K562 (cell line): ENCODE data around the gene CA6. TPM values are rescaled to one million over a fixed set of nuclear protein-coding genes. Genes with fewer than 3 reads are reported as not detected.

ENCODE experiments used
- ARID1B ChIP-seq: fragments of 450-650 bp; IDR thresholded peaks from 2 replicates; pipeline ENCODE4 v1.6.1; 2016; ENCODE audit warnings: antibody characterized with exemption, mild to moderate bottlenecking, inconsistent platforms
- DPF2 ChIP-seq: fragments of 450-650 bp; IDR thresholded peaks from 2 replicates; pipeline ENCODE4 v1.6.1; 2016
- HDAC1 ChIP-seq, 2 experiments: fragments of 450-650 bp; IDR thresholded peaks; 2 replicates each; pipeline ENCODE4 v1.6.1; 2016 to 2017; ENCODE audit warnings: inconsistent platforms in 1 of 2, mild to moderate bottlenecking in 1 of 2, moderate library complexity in 1 of 2
- HDGF ChIP-seq: fragments of 450-650 bp; IDR thresholded peaks from 2 replicates; pipeline ENCODE4 v1.6.1; 2016
- HNRNPL ChIP-seq: fragments of 200-400 bp; formaldehyde crosslinking; IDR thresholded peaks from 2 replicates; pipeline ENCODE4 v1.6.1; 2017; ENCODE audit warnings: low read depth, mild to moderate bottlenecking, low read length
- MAZ ChIP-seq, 2 experiments: fragments of 450-650 bp in 1 of 2; sonication (generic) in 1 of 2; formaldehyde crosslinking; IDR thresholded peaks in 1 of 2; conservative IDR thresholded peaks in 1 of 2; 2 replicates each; pipeline versions ENCODE4 v1.4.0 to v1.5.0; 2020; ENCODE audit warnings: mild to moderate bottlenecking in 1 of 2, missing genetic modification reagents in 1 of 2
- NFATC3 ChIP-seq: fragments of 450-650 bp; IDR thresholded peaks from 2 replicates; pipeline ENCODE4 v1.6.1; 2017; ENCODE audit warnings: mild to moderate bottlenecking
- NR3C1 ChIP-seq: sonication (generic); formaldehyde crosslinking; IDR thresholded peaks from 2 replicates; pipeline ENCODE4 v1.8.1; 2022; ENCODE audit warnings: missing genetic modification reagents
- OTX1 ChIP-seq: fragments of 450-650 bp; formaldehyde crosslinking; IDR thresholded peaks from 2 replicates; pipeline ENCODE4 v1.4.0; 2022; ENCODE audit warnings: mild to moderate bottlenecking
- POLR2AphosphoS2 ChIP-seq: IDR thresholded peaks from 2 replicates; pipeline ENCODE4 v1.6.1; 2012; ENCODE audit warnings: low read length, improper control_type of control experiment
- RBM39 ChIP-seq: fragments of 200-400 bp; formaldehyde crosslinking; optimal IDR thresholded peaks from 2 replicates; pipeline ENCODE3; 2018; ENCODE audit warnings: low read depth, low read length
- TRIM28 ChIP-seq: fragments of 450-650 bp; IDR thresholded peaks from 2 replicates; pipeline ENCODE4 v1.6.1; 2017
- TSC22D4 ChIP-seq: fragments of 450-650 bp; IDR thresholded peaks from 2 replicates; pipeline ENCODE4 v1.6.1; 2016; ENCODE audit warnings: missing genetic modification characterization, missing biosample characterization, control low read depth
- ZKSCAN3 ChIP-seq: fragments of 250-450 bp; sonication (Bioruptor Pico); IDR thresholded peaks from 2 replicates; pipeline ENCODE4 v1.4.0; 2020
- ZNF23 ChIP-seq: fragments of 250-450 bp; sonication (Bioruptor Pico); IDR thresholded peaks from 2 replicates; pipeline ENCODE4 v1.4.0; 2020; ENCODE audit warnings: mild to moderate bottlenecking
- ZNF586 ChIP-seq: fragments of 450-650 bp; formaldehyde crosslinking; conservative IDR thresholded peaks from 2 replicates; pipeline ENCODE4 v1.4.0; 2020; ENCODE audit warnings: mild to moderate bottlenecking, moderate library complexity
- polyA plus RNA-seq, 8 experiments: library from polyadenylated mRNA; depleted of rRNA in 4 of 8; stranded (reverse) in 5 of 8; unstranded in 3 of 8; fragments of >200 nt; fragmentation: Nextera tagmentation in 2 of 8; fragmentation: Illumina TruSeq in 1 of 8; extraction: Ambion mirVana in 2 of 8; extraction: Trizol in 1 of 8; gene quantifications; 2 replicates each; pipeline versions ENCODE4 v1.2.1 to v1.2.3, GENCODE V29; 2011 to 2014; ENCODE audit warnings: inconsistent platforms in 1 of 8, missing spikeins in 1 of 8
- total RNA-seq, 7 experiments: library from RNA; depleted of rRNA in 6 of 7; stranded (reverse); fragments of >200 nt in 6 of 7; fragmentation: Illumina TruSeq in 2 of 7; extraction: Trizol in 2 of 7; gene quantifications; 2 replicates each; pipeline versions ENCODE4 v1.2.1 to v1.2.3, GENCODE V29; 2011 to 2021; ENCODE audit warnings: low replicate concordance in 1 of 7
- TF ChIP-seq, protein P1 (sequence below): fragments of 200-400 bp; formaldehyde crosslinking; IDR thresholded peaks from 2 replicates; pipeline ENCODE4 v1.6.1; 2017; ENCODE audit warnings: mild to moderate bottlenecking, low read depth, low read length, moderate library complexity
- TF ChIP-seq, protein P2 (sequence below): sonication (generic); formaldehyde crosslinking; IDR thresholded peaks from 2 replicates; pipeline ENCODE4 v1.8.1; 2023; ENCODE audit warnings: mild to moderate bottlenecking, missing genetic modification reagents
- TF ChIP-seq, protein P3 (sequence below): fragments of 450-650 bp; formaldehyde crosslinking; conservative IDR thresholded peaks from 2 replicates; pipeline ENCODE4 v1.4.0; 2022; ENCODE audit warnings: mild to moderate bottlenecking, missing genetic modification characterization
- TF ChIP-seq, protein P4 (sequence below): fragments of 250-450 bp; sonication (Bioruptor Pico); IDR thresholded peaks from 2 replicates; pipeline ENCODE4 v1.4.0; 2020

Gene CA6
- total and polyA plus RNA-seq, 9 of the 15 experiments (the other 6 are each of a cell fraction or from before 2014, with no cell fraction given) = not detected

DNA sequence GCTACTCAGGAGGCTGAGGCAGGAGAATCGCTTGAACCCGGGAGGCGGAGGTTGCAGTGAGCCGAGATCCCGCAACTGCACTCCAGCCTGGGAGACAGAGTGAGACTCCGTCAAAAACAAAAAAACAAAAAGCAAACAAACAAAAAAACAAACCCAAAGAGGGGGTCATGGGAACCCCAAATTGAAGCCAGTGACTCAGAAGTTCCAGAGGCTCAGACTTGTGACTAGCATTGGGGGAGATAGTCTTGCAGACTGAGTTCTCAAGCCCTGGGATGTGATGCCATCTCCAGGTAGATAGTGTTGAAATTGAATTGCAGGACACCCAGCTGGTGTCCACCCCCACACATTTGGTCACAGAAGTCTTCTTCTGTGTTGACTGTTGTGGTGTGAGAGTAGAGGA lies 42.3 kb upstream of the CA6 start (continued):
- TF ChIP-seq MAZ (CRISPR knock-in tag; conservative IDR thresholded peaks at IDR 0.05 in 1 of 2, IDR thresholded peaks at IDR 0.05 in 1 of 2) = 0 out of 4 replicates have a peak, but pooled peaks of 1 of the 2 experiments have one; percentile 12
- no peak for TF ChIP-seq TRIM28
- TF ChIP-seq, protein P1, sequence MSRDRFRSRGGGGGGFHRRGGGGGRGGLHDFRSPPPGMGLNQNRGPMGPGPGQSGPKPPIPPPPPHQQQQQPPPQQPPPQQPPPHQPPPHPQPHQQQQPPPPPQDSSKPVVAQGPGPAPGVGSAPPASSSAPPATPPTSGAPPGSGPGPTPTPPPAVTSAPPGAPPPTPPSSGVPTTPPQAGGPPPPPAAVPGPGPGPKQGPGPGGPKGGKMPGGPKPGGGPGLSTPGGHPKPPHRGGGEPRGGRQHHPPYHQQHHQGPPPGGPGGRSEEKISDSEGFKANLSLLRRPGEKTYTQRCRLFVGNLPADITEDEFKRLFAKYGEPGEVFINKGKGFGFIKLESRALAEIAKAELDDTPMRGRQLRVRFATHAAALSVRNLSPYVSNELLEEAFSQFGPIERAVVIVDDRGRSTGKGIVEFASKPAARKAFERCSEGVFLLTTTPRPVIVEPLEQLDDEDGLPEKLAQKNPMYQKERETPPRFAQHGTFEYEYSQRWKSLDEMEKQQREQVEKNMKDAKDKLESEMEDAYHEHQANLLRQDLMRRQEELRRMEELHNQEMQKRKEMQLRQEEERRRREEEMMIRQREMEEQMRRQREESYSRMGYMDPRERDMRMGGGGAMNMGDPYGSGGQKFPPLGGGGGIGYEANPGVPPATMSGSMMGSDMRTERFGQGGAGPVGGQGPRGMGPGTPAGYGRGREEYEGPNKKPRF = no peak
- no peak for TF ChIP-seq POLR2AphosphoS2
- no peak for TF ChIP-seq TSC22D4 (tag)
- TF ChIP-seq, protein P2, sequence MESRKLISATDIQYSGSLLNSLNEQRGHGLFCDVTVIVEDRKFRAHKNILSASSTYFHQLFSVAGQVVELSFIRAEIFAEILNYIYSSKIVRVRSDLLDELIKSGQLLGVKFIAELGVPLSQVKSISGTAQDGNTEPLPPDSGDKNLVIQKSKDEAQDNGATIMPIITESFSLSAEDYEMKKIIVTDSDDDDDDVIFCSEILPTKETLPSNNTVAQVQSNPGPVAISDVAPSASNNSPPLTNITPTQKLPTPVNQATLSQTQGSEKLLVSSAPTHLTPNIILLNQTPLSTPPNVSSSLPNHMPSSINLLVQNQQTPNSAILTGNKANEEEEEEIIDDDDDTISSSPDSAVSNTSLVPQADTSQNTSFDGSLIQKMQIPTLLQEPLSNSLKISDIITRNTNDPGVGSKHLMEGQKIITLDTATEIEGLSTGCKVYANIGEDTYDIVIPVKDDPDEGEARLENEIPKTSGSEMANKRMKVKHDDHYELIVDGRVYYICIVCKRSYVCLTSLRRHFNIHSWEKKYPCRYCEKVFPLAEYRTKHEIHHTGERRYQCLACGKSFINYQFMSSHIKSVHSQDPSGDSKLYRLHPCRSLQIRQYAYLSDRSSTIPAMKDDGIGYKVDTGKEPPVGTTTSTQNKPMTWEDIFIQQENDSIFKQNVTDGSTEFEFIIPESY = no peak
- TF ChIP-seq HDGF = 0 out of 2 replicates have a peak, but pooled peaks have one; percentile 85
- TF ChIP-seq OTX1 = no peak
- TF ChIP-seq, protein P3, sequence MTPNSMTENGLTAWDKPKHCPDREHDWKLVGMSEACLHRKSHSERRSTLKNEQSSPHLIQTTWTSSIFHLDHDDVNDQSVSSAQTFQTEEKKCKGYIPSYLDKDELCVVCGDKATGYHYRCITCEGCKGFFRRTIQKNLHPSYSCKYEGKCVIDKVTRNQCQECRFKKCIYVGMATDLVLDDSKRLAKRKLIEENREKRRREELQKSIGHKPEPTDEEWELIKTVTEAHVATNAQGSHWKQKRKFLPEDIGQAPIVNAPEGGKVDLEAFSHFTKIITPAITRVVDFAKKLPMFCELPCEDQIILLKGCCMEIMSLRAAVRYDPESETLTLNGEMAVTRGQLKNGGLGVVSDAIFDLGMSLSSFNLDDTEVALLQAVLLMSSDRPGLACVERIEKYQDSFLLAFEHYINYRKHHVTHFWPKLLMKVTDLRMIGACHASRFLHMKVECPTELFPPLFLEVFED (CRISPR knock-in tag) = no peak
- TF ChIP-seq NR3C1 (CRISPR knock-in tag) = no peak
- TF ChIP-seq ZNF586 (CRISPR knock-in tag) = no peak
- TF ChIP-seq HNRNPL = no peak
- TF ChIP-seq ZNF23 (CRISPR knock-in tag) = no peak
- TF ChIP-seq RBM39 = no peak
- TF ChIP-seq, protein P4, sequence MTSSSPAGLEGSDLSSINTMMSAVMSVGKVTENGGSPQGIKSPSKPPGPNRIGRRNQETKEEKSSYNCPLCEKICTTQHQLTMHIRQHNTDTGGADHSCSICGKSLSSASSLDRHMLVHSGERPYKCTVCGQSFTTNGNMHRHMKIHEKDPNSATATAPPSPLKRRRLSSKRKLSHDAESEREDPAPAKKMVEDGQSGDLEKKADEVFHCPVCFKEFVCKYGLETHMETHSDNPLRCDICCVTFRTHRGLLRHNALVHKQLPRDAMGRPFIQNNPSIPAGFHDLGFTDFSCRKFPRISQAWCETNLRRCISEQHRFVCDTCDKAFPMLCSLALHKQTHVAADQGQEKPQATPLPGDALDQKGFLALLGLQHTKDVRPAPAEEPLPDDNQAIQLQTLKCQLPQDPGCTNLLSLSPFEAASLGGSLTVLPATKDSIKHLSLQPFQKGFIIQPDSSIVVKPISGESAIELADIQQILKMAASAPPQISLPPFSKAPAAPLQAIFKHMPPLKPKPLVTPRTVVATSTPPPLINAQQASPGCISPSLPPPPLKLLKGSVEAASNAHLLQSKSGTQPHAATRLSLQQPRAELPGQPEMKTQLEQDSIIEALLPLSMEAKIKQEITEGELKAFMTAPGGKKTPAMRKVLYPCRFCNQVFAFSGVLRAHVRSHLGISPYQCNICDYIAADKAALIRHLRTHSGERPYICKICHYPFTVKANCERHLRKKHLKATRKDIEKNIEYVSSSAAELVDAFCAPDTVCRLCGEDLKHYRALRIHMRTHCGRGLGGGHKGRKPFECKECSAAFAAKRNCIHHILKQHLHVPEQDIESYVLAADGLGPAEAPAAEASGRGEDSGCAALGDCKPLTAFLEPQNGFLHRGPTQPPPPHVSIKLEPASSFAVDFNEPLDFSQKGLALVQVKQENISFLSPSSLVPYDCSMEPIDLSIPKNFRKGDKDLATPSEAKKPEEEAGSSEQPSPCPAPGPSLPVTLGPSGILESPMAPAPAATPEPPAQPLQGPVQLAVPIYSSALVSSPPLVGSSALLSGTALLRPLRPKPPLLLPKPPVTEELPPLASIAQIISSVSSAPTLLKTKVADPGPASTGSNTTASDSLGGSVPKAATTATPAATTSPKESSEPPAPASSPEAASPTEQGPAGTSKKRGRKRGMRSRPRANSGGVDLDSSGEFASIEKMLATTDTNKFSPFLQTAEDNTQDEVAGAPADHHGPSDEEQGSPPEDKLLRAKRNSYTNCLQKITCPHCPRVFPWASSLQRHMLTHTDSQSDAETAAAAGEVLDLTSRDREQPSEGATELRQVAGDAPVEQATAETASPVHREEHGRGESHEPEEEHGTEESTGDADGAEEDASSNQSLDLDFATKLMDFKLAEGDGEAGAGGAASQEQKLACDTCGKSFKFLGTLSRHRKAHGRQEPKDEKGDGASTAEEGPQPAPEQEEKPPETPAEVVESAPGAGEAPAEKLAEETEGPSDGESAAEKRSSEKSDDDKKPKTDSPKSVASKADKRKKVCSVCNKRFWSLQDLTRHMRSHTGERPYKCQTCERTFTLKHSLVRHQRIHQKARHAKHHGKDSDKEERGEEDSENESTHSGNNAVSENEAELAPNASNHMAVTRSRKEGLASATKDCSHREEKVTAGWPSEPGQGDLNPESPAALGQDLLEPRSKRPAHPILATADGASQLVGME = no peak
- TF ChIP-seq HDAC1 (IDR thresholded peaks at IDR 0.05) = peak in 1 of 2 experiments; percentile 41; a peak in 1 of 4 replicates
- TF ChIP-seq ARID1B = peak; percentile 71
- peak; percentile 87 for TF ChIP-seq NFATC3
- peak; percentile 64; the same call in 1 of the 2 replicates for TF ChIP-seq DPF2
- no peak for TF ChIP-seq ZKSCAN3
